NCI-H146 treated with DMSO at 0.1 percent for 48 hours (cell line): ENCODE results near the gene BMP7.

Source experiments
- DNase-seq: peaks from one replicate; lab custom pipeline; 2025; ENCODE audit not compliant: unreplicated experiment; lab: John Stamatoyannopoulos, UW

BMP7 gene

DNA sequence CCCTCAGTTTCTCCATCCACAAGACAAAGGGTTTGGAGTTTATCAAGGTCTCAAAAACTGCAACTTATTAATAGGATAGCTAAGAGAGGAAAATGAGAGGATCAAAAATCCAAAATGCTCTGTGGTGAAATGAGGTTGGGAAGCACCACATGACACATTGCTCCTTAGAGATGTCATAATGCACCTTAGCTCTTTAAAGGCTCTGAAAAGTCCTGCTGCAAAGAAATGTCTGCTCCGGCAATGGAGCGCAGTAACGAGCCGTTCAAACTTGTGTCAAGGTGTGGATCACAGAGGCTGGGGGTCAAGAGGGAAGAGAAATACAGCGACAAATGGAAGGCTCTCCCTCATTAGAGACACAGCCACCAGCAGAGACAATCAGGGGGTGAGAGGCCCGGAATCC lies 53.1 kb downstream of the BMP7 start:
- no peak for DNase-seq

DNA sequence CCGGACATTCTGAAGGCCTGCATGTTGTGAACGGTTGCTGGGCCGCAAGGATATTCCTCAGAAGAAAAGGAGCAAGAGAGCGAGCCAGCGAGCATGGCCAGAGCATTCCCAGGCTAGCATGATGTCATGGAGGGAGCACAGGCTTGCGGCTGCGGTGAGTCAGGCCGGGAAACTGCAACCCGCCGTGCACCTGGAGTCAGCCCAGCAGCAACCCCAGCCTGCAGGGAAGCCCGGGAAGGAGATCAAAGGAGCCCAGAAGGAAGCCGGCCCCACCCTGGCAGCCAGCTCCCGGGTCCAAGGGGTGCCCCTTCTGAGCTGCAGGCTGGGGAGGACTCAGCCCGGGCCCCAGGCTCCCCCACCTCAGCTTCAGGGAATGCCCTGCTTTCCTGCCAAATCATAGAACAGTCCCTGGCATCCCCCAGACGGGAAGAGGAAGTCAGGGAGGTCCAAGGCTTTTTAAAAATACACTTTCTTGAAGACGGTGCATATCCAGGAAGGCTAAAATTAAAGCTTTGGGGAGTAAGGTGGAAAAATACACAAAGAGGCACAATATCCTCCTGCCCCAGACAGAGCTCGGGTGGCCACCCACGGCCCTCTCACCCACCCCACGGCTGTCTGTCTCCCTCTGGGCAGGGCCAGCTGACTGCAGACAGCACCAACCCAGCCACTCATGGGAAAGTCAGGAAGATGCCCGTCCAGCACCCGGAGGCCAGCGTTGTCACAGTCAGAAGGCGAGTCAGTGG lies 53.7 kb downstream of the BMP7 start:
- no peak for DNase-seq

GRCh38 chr20:57211908-57212533 lies 54.4 kb downstream of the BMP7 start:
- peak; percentile 17 for DNase-seq

DNA sequence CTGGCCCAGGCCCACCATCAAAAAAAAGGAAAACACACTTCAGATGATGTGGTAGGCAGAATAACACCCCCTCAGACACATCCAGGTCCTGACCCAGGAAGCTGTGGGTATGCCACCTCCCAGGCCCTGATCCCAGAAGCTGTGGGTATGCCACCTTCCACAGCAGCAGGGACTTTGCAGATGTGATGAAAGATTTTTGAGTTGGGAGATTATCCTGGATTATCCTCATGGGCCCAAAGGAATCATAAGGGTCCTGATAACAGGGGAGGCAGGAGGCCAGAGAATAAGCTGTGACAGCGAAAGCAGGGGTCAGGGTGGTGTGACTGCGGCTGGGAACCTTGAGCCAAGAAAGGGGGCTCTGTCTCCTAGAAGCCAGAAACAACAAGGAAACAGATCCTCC lies 55.0 kb downstream of the BMP7 start:
- no peak for DNase-seq

- no peak for DNase-seq
These were observed 55.5 kb downstream of the BMP7 start for GRCh38 chr20:57210911-57211280.

DNA sequence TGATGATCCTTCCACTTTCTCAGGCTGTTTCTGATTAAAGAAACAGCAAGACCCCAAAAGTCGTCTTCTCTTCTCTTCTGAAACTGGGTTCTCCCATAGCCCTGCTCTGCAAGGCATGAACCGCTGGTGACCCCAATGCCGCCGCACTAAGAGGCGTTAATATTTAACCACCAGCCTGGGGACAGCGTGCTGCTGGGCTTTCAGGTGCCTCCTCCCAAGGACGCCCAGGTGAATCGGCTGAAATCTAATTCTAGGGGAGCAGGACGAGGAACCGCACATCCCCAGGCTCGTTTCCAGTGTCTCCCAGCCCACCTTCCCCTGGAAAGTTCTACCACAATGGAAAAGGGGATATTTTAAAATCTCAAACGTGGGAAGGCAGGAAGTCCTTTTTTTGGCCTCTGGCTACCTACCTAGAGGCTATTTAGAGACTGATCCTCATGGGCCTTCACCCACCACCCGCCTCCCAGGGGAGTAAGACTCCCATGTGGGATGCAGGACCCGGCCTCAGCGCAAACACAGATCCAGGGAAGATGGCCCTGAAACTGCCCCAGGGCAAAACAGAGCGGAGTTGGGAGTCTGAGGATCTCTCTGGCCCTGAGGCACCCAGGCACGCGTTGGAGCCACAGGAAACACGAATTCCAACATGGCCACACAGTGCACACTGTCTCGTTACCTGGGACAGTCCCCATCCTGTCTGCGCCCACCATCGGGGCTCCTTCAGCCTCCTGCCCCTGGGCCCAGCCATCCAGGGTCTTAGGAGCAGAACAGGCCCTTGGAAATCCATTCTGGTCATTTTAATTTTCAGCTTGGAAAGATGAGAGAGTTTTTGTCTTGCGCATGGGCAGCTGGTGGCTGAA lies 56.2 kb downstream of the BMP7 start:
- no peak for DNase-seq

DNA sequence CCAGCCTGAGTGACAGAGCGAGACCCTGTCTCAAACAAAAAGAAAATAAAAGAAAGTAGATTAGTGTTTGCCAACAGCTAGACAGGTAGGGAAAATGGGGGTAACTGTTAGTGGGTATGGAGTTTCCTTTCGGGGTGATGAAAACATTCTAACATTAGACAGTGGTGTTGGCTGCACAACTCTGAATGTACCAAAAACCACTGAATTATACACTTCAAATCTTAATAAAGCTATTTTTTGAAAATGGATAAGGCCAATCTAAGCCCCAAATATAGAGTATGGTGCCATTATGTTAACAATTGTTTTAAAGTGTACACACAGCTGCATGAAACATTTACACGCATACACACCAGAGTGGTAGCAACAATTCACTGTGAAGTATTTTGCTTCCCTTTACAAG lies 57.0 kb downstream of the BMP7 start:
- DNase-seq = no peak

DNA sequence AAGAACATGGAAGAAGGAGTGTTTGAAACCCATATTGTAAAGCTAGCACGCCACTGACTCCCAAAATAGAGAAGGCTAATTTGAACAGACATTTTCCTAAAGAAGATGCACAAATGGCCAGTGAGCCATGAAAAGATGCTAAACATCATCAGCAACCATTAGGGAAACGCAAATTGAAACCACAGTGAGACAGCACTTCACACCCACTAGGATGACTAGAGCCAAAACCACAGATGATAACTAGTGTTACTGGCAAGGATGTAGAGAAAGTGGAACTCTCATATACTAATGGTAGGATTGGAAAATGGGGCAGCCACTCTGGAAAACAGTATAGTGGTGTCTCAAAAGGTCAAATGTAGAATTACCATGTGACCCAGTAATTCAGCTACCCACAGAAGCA lies 58.2 kb downstream of the BMP7 start:
- no peak for DNase-seq

- no peak for DNase-seq
These were observed 59.2 kb downstream of the BMP7 start for GRCh38 chr20:57207251-57207650.

DNA sequence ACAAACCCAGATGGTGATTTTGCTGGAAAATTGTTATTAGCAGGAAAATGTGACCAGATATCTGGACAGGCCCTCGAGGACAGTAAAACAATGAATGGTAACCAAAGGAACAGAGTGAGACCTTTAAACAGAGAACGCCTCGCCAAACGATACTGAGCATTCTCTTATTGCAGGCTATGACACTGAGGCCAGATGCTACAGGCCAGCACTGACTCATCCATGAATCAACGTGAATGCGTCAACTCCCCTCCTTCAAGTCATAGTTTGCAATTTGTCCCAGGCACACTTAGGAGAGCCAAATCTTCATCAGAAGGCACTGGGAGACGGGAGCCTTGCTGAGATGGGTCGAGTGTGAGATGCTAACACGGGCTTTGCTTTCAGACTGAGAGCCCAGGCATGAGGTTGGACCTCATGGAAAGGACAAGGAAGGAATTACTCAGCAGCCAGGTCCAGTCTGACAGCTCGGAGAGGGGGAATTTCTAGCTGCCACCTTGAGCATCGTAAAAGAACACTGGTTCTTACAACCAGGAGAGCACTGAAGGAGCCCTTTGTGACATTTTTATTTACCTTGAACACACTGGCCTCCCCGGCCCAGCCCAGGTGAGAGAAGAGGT lies 60.7 kb downstream of the BMP7 start:
- DNase-seq = no peak

DNA sequence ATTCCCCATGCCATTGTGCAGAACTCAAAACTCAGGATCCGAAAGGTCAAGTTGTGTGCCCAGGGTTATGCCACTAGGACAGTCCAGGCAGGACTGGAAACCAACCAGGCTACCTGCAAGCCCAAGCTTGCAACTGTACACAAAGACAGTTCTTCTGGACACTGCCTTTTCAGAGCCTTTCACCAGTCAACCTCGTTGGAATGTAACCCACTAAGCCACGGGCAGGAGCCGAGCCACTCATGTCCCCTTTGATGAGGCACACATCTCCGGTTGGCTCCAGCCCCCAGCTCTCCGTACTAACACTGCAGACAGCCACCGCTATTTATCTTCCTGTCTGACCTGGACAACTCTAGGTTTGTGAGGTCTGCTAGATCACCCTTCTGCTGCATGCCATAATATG lies 62.5 kb downstream of the BMP7 start:
- DNase-seq = no peak

GRCh38 chr20:57203204-57203603 lies 63.2 kb downstream of the BMP7 start:
- DNase-seq = no peak

DNA sequence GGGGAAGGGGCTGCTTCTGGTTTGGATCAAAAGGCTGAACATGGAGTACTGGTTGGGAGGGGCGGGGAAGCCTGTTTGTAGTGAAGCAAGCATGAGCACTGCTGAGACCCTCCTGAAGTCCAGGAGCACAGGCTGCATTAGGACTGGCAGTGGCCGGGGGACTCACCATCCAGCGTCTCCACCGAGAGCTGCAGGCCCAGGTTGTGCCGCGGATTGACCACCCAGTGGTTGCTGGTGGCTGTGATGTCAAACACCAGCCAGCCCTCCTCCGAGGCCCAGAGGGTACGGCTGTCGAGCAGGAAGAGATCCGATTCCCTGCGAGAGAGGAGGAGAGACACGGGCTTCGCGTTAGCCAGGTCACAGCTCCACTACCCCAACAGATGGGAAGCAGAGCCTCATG lies 64.1 kb downstream of the BMP7 start:
- DNase-seq = no peak

DNA sequence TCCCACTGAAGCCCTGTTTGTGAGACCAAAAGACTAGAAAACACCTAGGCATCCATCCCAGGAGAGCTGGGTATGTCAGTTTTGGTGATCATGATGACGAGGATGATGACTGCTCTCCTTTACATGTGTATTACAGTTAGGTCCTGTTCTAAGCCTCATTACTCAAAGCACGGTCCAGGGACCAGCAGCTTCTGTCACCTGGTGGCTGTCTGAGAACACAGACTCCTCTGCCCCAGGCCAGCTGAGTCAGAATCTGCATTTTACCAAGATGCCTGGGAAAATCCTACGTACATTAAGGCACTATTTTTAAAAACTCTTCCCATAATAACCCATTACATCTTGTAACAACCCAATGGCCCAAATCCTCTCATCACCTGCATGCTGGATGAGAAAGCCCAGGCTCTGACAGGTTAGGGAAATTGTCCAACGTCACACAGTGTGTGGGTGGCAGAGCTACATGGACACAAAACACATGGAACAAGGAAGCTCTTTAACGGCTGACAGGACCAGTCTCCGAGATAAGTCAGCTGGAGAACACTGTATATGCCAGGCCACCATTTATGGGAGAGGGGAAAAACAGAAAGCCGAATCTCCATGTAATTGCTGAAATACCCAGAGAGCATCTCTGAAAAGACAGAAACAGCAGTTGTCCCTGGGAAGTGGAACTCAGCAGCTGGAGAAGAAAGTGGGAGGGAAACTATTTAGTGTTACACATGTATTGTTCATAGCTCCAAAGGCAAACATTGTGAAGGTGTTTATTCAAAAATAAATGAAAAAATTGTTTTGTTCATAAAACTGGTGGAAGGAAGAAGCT lies 65.4 kb downstream of the BMP7 start:
- DNase-seq = no peak

- DNase-seq = no peak
These were observed 66.6 kb downstream of the BMP7 start for GRCh38 chr20:57199656-57200405.

DNA sequence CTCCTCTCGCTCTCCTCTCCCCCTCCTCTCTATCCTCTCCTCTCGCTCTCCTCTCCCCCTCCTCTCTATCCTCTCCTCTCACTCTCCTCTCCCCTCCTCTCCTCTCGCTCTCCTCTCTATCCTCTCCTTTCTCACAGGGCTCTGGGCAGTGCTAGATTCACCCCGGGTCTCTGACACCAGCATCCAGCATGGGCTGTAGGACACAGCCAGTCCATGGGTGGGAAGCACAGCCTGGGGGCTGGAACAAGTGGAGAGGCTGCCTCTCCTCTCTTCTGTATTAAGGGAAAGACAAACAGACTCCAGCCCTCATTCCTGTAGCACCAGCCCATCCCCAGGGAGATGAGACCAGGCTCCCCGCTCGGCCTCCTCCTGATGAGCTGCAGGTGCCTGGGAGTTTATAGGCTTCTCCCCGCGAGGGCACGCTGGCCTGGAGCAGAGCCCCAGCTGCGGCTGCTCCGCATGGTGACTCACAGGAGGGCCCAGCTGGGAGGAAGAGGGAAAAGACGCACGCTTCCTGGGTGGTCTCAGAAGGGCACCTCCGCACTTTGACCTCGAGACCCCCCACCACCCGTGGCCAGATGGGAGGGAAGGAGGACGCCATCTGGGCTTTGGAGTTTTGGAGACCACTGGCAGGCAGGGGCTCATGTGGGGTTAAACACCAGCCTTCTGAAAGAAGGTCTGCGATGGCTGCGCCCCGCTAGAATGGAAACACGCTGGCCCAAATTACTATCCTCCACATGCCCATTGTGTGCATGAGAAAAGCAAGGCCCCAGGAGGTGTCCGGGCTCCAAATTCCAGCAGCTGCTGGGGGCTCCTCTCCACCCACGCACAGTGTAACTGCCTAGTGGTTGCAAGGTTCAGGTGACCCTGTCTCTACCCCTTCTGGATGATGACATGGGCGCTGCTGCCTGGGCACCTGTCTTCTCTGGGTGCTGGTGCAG lies 68.0 kb downstream of the BMP7 start:
- DNase-seq = no peak

- no peak for DNase-seq
These were observed 68.9 kb downstream of the BMP7 start for GRCh38 chr20:57197352-57198131.

GRCh38 chr20:57195469-57196100 lies 70.9 kb downstream of the BMP7 start:
- DNase-seq = no peak
